Measurements from ENCODE around the gene CHCHD6. TPM values are rescaled to one million over a fixed set of nuclear protein-coding genes. Genes with fewer than 3 reads are reported as not detected.

Gene CHCHD6
- total RNA-seq, 2 donors from 2014 or later: 8.4 to 10.9 TPM

- Histone ChIP-seq H3K27ac (no peak overlapping the region), H3K36me3 (no peaks in the 10 kb centered on the region), H3K9me3 (no peaks in the 10 kb centered on the region), H3K27me3 (no peaks in the 10 kb centered on the region), H3K4me1 (no peaks in the 10 kb centered on the region), H3K4me3 (no peak overlapping the region)
- DNase-seq (ENCODE audit: low spot score): no peak
- TF ChIP-seq CTCF (IDR thresholded peaks at IDR 0.05): no peak
Observed at GRCh38 chr3:126901631-126902030, 197.6 kb downstream of the CHCHD6 start.

DNA sequence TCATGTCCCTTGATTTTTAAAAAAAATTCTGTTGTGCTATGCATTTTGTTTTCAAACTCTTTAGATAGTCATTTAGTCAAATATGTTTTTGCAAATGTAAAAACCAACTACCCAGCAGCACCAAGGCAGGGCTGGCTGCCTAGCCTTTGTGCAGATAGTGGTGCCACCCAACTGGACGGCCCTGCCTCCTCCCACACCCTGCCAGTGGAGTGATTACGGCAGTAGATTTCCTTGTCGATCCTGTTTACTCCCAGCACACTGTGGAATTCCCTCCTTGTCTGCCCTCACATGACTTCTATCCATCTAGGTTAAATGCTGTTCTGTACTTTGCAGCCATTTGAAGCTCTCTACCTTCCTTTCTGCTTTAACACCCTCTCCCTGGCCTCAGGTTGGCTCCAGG lies 199.5 kb downstream of the CHCHD6 start:
- H3K4me3 ChIP-seq: no peak overlapping the region
- no peaks in the 10 kb centered on the region for H3K4me1 ChIP-seq
- DNase-seq (ENCODE audit: low spot score): no peak
- H3K27ac ChIP-seq: no peak overlapping the region
- no peaks in the 10 kb centered on the region for H3K9me3 ChIP-seq
- no peaks in the 10 kb centered on the region for H3K27me3 ChIP-seq
- no peak for TF ChIP-seq CTCF (IDR thresholded peaks at IDR 0.05)
- H3K36me3 ChIP-seq: no peaks in the 10 kb centered on the region

GRCh38 chr3:126907557-126907956 lies 203.5 kb downstream of the CHCHD6 start:
- no peaks in the 10 kb centered on the region for H3K27me3 ChIP-seq
- no peak overlapping the region for H3K27ac ChIP-seq
- no peak for DNase-seq (ENCODE audit: low spot score)
- no peak overlapping the region for H3K4me3 ChIP-seq
- TF ChIP-seq CTCF (IDR thresholded peaks at IDR 0.05): no peak
- no peaks in the 10 kb centered on the region for H3K9me3 ChIP-seq
- H3K36me3 ChIP-seq: no peaks in the 10 kb centered on the region
- H3K4me1 ChIP-seq: peaks cover 0 to 5% of the 10 kb centered on the region in 2 donors

- Histone ChIP-seq H3K9me3 (no peaks in the 10 kb centered on the region), H3K27me3 (no peaks in the 10 kb centered on the region), H3K4me1 (peaks cover 0 to 5% of the 10 kb centered on the region in 2 donors), H3K4me3 (no peak overlapping the region), H3K27ac (no peak overlapping the region), H3K36me3 (no peaks in the 10 kb centered on the region)
- no peak for DNase-seq (ENCODE audit: low spot score)
- no peak for TF ChIP-seq CTCF (IDR thresholded peaks at IDR 0.05)
Observed at GRCh38 chr3:126908752-126909275, 204.8 kb downstream of the CHCHD6 start.

DNA sequence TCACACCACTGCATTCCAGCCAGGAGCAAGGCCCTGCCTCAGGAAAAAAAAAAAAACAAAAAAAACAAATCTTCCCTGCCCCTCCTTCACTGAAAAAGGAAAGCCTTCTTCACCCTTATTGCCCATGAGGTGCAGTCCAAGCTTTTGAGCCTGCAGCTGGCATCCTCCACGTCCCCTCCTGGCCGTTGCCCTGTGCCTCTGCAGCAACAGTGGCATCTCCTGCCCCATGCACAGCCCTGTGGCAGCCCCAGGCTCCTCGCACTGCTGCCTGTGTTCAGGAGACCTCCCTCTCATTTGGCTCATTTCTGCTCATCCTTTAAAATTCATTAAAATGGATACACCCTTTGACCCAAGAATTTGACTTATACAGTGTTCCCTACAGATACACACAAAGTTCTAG lies 206.2 kb downstream of the CHCHD6 start:
- Histone ChIP-seq H3K4me1 (peaks cover 0 to 5% of the 10 kb centered on the region in 2 donors), H3K4me3 (no peak overlapping the region), H3K9me3 (no peaks in the 10 kb centered on the region), H3K27ac (no peak overlapping the region), H3K27me3 (no peaks in the 10 kb centered on the region), H3K36me3 (no peaks in the 10 kb centered on the region)
- DNase-seq (ENCODE audit: low spot score): no peak
- no peak for TF ChIP-seq CTCF (IDR thresholded peaks at IDR 0.05)

Measured in right atrium auricular region (tissue), 2 donors.